RPMI7951 (cell line): ENCODE data around the gene MYCBP. TPM values are rescaled to one million over a fixed set of nuclear protein-coding genes. Genes with fewer than 3 reads are reported as not detected.
"Not testable (repeated sequence)": the region's sequence is repeated elsewhere in the genome, so short reads cannot be mapped to it uniquely, and the experiment has no call there.

Source experiments
- DNase-seq: peaks from one replicate; pipeline ENCODE4 v3.0.0-alpha.2; 2012; ENCODE audit warnings: low read depth
- total RNA-seq: library from RNA; depleted of rRNA; stranded (reverse); fragments of >200 nt; shearing (Covaris generic); gene quantifications from 2 replicates; pipeline ENCODE4 v1.2.3, GENCODE V29; 2014; rRNA removed

MYCBP gene, protein sequence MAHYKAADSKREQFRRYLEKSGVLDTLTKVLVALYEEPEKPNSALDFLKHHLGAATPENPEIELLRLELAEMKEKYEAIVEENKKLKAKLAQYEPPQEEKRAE
- total RNA-seq: 37.6 and 42.0 TPM in 2 replicates

DNA sequence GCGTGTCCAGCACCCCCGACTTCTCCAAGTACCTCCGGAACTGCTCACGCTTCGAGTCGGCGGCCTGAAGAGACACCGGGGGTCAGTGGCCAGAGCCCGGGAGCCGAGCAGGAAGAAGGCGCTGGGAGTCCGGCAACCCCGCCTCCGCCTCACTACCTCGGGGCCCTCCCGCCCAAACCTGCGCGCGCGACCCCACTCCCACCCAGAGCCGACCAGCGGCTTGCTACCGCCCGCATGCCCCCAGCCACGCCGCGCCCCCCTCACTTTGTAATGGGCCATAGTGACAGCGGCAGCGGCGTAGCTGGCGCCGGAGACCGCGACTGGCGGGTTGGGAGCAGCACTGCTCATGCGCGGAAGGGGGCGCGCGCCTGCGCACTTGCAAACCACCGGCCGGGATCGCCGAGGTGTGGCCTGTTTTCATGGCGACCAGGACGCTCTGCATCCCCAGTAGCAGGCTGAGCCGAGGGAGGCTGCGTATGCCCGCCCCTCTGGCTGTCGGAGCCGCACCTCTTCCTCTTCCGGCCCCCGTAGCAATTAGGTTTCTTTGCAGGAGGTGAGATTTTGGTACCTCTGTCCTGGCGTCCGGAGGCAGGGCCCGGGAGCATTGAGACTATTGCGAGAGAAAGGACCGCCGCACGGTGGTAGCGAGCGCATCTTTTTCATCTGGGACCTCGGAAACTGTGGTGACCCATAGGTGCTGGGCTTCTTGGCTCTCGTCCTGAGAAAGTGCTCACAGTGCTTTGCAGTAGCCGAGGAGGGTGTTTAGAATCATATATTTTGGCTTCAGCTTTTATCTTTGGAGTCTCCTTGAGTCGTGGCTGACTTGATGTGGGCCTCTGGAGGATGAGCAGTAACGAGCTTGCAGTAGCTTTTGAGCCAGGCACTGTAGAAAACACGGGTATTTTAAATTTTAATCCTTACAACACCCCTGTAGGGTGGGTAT, at the start of gene MYCBP:
MYCBP (minus strand) TSS at position 322 of the 943 bp plus-strand sequence; CDS start at position 279, 43 bp downstream.
- peak; percentile 94 for DNase-seq

DNA sequence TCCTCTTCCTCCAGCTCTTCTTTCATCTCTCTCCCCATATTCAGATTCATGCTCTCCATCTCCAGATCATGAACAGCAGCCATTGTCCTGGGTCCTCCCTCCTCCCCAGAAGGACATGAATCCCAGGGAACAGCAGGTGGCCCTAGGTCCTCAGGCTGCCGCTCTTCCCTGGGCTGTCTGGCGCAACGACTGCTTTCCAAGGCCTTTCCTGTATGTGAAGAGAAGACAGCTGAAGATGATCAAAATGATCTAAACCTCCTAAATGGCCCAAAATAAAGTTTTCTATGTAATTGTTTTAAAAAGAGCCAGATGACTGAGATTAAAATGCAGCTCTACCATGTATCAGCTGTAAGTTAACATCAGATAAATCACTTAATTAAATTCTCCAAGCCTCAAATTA, 46.0 kb upstream of the MYCBP start:
- DNase-seq: no peak

DNA sequence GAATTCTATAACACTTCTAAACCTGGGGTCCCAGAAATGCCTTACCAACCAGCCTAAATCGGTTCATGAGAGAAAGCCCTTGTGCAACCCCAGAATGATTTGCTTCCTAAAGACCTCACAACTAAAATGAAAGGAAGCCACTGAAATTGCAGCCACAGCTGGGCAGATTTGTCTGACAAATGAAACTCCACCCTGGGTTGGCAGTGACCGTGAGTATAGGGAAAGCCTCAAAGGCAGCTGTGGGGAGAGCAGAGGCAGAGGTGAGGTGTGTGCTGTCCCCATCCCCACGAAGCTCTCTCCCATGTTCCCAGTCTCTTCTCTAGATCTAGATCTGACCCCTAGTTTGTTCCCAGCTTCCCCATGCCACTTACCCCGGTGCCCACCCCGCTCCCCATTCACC, 45.4 kb upstream of the MYCBP start:
- DNase-seq: no peak

DNA sequence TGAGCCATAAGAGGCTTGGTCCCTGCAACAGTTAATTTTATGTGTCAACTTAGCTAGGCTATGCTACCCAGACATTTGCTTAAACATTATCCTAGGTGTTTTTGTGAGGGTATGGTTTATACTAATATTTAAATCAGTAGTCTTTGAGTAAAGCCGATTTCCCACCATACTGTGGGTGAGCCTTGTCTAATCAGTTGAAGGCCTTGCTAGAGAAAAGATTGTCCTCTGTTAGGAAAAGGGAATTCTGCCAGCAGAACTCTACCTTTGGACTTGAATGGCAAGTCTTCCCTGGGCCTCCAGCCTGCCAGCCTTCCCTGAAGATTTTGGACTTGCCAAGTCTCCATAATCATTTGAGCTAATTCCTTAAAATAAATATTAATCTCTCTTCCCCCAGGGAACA, 44.6 kb upstream of the MYCBP start:
- DNase-seq: no peak

DNA sequence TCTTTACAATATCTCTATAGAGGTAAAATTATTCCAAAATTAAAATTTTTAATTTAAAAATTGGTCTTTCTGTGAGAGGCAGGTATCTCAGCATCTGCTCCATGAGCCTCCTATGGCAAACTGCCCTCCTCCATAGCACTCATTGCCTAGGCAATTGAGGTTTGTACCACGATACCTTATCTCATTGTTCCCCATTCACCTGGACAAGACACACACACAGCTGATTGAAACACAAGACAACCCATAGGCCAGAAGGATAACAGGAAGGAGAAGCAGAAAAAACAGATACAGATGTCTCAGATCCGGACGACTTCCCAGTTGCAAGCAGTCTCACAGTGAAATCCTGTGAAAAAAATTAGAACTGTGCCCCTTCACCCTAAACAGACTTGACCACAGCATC, 44.2 kb upstream of the MYCBP start:
- DNase-seq: no peak

DNA sequence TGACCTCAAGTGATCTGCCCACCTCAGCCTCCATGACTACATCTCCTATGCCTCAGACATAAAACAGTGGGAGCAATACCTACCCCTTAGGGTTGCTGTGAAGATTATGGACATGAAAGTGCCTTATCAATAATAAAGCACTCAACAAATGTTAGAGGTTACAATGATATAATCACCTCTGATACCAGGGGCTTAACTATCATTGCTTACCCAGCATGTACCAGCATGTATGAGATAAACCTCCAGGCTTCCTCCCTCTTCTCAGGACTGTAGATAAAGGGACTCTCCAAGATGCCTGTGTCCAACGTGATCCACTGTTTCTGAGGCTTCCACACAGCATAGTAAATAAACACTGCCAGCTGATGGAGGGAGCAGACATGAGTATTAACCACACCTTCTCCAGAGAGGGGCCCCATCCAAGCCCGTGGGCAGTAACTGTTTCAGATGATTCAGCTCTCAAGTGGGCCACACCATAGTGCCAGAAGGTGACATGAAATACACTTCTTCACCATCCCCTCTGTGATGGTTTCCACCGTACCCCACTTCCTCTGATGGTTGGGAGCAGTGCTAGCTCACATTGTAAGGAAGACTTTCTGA, 42.3 kb upstream of the MYCBP start:
- DNase-seq: no peak

DNA sequence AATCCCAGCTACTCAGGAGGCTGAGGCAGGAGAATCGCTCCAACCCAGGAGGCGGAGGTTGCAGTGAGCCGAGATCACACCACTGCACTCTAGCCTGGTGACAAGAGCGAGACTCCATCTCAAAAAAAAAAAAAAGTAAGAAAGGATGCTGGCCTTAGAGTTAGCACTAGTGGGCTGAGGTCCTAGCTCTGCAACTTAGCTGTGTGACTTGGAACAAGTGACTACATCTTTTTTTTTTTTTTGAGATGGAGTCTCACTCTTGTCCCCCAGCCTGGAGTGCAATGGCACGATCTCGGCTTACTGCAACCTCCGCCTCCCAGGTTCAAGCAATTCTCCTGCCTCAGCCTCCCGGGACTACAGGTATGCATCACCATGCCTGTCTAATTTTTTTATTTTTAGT, 41.8 kb upstream of the MYCBP start:
- not testable (repeated sequence) for DNase-seq

DNA sequence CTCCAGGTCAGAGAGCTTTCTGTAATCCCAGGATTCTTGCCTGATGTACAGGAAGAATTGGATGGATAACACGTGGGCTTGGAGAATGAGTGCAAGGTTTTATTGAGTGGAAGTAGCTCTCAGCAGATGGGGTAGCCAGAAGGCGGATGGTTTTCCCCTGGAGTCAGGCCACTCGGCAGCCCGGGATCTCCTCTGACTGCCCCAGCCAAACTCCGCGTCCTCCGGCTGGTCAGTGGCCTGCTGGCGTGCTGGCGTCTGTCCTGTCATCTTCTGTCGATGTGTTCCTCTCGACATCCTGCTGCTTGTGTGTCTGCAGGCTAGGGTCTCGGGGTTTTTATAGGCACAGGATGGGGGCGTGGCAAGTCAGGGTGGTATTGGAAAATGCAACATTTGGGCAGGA, 35.7 kb upstream of the MYCBP start:
- no peak for DNase-seq

DNA sequence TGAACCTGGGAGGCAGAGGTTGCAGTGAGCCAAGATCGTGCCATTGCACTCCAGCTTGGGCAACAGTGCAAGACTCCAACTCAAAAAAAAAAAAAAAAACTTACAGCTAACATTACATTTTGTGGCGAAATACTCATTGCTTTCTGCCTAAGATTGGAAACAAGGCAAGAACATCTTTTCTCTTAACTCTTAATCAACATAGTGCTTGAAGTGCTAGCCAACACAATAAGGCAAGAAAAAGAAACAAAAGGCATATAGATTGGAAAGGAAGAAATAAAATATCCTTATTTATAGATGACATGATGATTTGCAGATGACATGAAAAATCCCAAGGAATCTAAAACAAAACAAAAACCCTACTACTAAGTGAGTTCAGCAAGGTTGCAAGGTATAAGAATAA, 32.8 kb upstream of the MYCBP start:
- no peak for DNase-seq

DNA sequence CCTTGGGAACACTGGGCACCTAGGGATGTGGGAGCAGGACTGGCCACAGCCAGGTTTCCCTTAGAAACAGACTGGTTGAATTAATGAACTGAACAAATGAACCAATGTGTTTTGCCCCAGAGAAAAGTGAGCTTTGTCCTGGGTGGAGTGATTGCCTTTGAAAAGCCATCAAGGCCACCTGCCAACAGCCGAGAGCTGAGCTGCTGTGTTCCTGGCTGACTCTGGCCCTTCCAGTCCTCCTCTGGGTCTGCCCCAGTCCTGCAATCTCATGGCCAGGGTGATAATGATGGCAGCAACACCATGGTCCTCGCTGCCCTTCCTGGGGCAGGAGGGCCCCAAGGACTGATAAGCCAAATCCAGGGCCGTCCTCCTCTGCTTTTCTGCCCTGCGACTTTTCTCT, 26.4 kb upstream of the MYCBP start:
- DNase-seq: no peak

DNA sequence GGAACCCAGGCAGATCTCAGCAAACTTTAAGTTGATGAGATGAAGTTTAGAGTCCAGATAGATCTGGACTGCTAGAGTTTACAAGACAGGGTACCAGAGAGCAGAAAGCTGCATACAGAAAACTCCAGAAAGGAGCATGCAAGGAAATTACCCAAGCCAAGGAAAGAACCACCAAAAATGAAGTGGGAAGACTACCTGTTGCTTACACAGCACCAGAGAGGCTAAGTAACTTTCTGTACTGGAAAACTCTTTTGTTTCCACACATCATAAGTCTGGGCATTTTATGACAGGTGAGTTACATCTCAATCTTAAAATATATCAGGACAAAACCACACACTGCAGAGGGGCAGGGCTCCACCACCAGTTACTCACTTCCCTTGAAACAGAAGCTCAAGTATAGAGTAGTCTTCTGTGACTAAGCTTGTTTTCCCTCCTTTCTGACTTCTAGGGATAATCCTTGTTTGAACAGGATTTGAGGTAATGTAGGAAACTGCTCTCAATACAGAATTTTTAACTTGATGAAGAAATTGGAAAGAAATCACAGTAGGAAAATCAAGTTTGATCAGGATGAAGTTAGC, 25.6 kb upstream of the MYCBP start:
- no peak for DNase-seq

DNA sequence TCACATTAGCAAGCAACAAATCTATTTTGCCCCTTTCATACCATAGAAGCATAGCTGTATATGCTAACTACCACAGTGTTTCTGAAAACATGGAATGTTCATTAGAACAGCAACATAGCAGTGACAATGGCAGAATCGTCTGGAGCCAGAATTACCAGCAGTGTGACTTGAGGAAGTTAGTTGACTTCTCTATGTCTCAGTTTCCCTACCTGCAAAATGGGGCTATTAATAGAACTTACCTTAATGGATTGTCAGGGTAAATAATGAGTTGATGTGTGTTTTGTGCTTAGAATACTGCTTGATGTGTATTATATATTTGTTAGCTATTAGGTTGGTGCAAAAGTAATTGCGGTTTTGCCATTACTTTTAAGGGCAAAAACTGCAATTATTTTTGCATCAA, 23.0 kb upstream of the MYCBP start:
- no peak for DNase-seq

DNA sequence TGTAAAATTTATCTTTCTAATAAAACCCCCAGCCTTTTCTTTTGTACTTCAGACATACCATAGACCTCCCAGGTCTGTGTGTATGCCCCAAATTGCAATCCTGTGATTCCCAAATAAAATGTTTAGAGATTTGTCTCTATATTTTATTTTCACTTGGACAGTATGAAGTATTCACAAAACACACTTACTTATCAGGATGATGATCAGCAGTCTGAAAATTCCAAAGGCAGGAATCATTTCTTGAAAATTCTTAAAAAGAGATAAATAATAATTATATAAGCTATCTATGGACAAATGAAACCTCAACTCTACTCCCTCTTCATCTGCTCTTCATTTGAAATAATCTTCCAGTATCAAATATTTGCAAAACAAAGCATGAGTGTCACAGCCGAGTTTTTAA, 19.8 kb upstream of the MYCBP start:
- DNase-seq: no peak

DNA sequence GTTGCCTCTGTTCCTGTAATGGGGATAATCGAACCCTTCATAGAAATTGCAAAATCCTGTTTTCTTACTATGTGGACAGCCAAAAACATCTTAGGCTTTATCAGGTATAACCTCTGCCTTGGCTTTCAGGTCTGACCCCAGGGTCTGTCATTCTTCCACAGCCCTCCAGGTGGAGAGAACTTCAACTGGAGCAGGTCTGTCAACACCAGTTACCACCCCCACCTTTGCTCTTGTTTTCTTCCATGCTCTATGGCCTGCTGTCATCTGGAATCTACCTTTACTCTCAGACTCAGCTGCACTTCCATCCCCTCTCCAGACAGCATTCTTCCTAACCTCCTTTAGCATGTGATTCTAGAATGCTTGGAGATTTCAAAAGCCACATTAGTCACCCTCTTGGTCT, 18.6 kb upstream of the MYCBP start:
- no peak for DNase-seq

DNA sequence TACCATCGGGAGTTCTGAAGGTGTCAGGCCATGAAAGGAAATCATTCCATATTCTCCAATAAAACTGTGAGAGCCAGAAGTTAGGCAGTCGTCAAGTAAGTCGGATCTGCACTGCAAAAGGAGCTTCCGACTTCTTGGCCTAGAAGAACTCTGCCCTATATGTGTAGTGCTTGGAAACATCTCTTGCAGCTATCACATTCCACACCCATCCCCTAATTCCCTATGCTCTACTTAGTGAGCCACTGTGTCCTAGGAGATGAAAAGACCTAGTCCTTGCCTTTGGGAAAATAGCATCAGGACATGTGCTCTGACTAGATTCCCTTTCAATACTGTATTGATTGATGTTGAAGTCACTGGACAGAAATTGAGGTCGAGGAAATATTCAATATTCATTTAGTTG, 16.4 kb upstream of the MYCBP start:
- no peak for DNase-seq

DNA sequence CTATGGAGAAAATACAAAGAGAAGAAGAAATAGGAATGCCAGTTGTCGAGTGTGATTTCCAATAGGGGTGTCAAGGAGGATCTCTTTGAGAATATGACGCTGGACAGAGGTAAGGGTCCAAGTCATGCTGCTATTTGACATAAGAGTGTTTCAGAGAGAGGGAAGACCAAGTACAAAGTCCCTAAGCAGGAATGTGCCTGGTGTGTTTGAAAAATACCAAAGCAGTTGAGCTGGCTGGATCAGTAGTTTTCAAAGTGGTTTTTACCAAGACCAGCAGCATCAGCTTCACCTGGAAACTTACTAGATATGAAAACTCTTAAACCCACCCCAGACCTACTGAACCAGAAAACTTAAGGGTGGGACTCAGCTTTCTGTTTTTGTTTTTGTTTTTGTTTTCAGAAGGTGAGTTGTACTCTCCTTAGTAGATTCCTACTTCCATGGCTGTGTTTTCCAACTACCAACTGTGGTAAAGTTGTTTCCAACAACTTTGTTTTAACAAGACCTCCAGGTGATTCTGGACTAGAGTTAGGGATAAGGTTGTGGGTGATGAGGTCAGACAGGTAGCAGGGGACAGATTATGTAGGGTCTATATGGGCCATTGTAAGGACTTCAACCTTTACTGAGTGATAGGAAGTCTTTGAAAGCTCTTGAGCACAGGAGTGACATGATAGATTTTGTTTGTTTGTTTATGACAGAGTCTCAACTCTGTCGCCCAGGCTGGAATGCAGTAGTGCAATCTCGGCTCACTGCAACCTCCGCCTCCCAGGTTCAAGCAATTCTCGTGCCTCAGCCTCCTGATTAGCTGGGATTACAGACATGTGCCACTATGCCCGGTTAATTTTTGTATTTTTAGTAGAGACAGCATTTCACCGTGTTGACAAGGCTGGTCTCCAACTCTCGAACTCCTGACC, 15.5 kb upstream of the MYCBP start:
- DNase-seq: no peak

DNA sequence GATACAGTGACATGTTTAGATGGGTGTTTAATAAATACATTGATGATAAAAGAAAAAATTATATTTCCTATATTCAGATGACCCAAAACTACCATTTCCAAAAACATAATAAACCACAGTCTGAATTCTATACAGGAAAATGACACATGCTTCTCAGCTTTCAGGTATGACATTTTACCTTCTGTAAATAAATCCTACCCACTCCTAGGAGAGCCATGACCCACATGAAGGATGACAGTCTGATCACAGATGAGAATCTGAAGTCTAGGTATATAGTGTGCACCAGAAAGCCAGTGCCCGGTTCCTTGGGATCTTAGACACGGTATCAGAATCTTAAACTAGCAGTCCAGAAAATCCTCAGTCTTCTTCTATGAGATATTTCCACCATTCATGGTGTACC, 11.9 kb upstream of the MYCBP start:
- no peak for DNase-seq

DNA sequence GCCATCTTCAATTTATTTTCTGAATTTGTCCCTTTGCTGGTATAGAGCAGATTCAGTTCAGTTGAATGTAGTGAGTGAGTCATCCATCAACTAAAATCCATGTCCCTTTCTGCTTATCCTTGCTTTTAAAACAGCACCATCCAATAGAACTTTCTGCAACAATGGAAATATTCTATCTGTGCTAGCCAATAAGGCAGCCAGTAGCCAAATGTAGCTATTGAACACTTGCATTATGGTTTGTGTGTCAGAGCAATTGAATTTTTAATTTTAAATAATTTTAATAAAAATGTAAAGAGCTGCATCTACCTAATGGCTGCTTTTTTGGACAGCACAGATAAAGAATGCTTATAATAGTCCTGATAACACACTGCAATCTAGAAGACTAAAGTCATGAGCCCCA, 8.3 kb upstream of the MYCBP start, which contains the start of gene GJA9:
GJA9 (minus strand) TSS at position 101 of the 400 bp plus-strand sequence. CDS start 5,489 bp downstream, outside the sequence.
- DNase-seq: no peak

DNA sequence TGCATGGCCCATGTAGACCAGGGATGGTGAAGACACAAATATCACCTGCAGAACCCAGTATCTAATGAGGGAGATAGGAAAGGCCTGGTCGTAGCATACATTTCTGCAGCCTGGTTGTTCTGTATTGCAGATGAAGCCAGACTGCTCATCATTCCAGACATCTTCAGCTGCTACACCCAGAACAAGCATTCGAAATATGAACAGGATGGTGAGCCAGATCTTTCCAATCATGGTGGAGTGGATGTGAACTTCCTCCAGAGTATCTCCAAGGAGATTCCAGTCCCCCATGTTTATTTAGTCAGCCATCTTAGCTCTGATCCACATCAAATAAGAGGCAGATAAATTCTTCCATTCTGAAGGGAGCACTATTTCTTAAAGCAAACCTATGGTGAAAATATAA, 2.7 kb upstream of the MYCBP start:
- DNase-seq: no peak

DNA sequence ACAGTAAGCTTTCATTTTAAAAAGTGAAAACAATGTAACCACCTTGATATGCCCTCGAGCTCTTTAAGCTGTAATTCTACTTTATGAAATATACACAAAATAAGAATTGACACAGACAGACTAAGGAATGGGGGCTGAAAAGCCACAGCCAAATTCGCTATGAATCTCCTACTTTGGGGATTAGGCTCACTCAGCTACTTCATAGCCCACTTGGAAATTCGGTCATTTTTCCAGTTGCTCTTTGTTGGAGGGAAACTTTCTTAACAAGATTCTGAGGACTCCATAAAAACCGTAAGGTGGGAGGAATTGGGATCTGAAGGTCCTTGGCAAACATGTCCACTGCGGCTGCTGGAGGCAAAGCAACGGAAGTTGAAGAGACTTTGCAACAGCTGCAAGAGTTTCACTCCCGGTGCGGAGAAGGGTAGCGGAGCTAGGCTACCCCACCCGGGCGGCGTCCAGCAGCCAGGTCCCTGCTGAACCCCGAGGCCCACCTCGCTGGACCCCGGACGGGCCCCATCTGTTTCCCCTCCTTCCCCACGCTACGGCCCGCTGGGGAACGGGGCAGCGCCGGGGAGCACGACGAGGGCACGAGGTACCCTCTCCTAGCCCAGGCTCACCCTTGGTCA, 634 bp downstream of the MYCBP start:
- peak; percentile 23 for DNase-seq

DNA sequence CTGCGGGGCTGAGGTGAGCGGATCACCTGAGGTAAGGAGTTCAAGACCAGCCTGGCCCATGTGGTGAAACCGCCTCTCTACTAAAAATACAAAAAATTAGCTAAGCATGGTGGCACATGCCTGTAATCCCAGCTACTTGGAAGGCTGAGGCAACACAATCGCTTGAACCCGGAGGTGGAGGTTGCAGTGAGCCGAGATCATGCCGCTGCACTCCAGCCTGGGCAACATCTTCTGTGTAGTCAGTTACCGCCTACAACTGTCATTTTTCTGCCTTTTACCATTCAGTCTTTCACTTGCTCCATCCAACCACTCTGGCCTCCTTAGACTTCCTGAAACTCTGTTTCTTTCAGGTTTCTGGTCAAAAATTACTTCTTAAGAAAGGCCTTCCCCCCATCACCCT, 2.2 kb downstream of the MYCBP start:
- no peak for DNase-seq
